ENCODE data around the gene SPDYE6.

SPDYE6 gene

DNA sequence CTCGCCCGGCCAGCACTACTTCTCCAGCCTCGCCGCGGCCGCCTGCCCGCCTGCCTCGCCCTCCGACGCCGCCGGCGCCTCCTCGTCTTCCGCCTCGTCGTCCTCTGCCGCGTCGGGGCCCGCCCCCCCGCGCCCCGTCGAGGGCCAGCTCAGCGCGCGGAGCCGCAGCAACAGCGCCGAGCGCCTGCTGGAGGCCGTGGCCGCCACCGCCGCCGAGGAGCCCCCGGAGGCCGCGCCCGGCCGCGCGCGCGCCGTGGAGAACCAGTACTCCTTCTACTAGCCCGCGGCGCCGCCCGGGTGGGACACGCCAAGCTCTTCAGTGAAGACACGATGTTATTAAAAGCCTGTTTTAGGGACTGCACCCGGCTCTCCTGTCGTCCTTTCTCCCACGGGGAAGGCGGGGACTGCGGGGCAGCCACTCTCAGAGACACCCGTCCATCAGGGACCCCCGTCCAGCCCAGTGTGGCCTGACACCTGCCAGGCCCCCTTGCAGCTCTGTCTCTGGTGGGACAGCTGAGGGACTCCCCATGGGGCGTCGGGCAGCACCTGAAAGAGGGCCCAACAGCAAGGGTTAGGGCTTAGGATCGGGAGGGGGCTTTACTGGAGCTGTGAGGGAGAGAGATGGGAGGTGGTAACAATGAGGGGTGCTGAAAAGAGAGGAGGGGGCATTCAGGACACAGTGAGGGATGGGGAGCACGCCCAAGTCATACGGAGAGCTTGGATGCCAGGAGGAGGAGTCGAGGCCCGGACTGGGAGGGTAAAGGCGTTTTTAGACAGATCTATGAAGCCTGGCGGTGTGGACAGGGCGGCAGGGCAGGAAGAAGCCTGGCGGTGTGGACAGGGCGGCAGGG lies 34.7 kb downstream of the SPDYE6 start:
- TF ChIP-seq REST (IDR thresholded peaks at IDR 0.05; ENCODE audit: insufficient read depth in 1 of 2, low read depth in 2 of 2, low read length in 2 of 2) (no peak), TAF1 (IDR thresholded peaks at IDR 0.05; ENCODE audit: borderline replicate concordance, insufficient read depth, low read length) (no peak), POLR2AphosphoS5 (IDR thresholded peaks at IDR 0.05; ENCODE audit: low read depth, low read length) (no peak), SIN3A (IDR thresholded peaks at IDR 0.05; ENCODE audit: borderline replicate concordance, insufficient read depth, low read length) (no peak), FOXP2 (optimal IDR thresholded peaks at IDR 0.05; ENCODE audit: borderline replicate concordance, extremely low read depth, extremely low read length, insufficient read depth) (no peak)

GRCh38 chr7:102320601-102321350 lies 35.5 kb downstream of the SPDYE6 start:
- TF ChIP-seq FOXP2 (optimal IDR thresholded peaks at IDR 0.05; ENCODE audit: borderline replicate concordance, extremely low read depth, extremely low read length, insufficient read depth) (no peak), REST (IDR thresholded peaks at IDR 0.05; ENCODE audit: insufficient read depth in 1 of 2, low read depth in 2 of 2, low read length in 2 of 2) (no peak), TAF1 (IDR thresholded peaks at IDR 0.05; ENCODE audit: borderline replicate concordance, insufficient read depth, low read length) (no peak), POLR2AphosphoS5 (IDR thresholded peaks at IDR 0.05; ENCODE audit: low read depth, low read length) (no peak), SIN3A (IDR thresholded peaks at IDR 0.05; ENCODE audit: borderline replicate concordance, insufficient read depth, low read length) (no peak)

DNA sequence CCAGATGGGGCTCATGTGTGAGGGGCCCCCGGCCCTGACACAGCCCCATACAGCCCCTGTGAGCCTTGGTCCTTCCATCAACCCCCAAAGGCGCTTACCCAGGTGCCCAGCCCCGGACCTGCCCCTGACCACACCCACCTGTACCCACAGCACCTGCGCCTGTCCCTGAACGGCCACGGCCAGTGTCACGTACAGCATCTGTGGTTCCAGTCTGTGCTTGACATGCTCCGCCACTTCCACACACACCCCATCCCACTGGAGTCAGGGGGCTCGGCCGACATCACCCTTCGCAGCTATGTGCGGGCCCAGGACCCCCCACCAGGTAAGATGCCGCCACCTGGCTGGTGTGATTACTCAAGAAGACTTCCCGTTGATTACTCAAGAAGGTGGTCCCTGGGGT lies 36.1 kb downstream of the SPDYE6 start:
- no peak for TF ChIP-seq REST (IDR thresholded peaks at IDR 0.05; ENCODE audit: insufficient read depth in 1 of 2, low read depth in 2 of 2, low read length in 2 of 2)
- no peak for TF ChIP-seq POLR2AphosphoS5 (IDR thresholded peaks at IDR 0.05; ENCODE audit: low read depth, low read length)
- TF ChIP-seq TAF1 (IDR thresholded peaks at IDR 0.05; ENCODE audit: borderline replicate concordance, insufficient read depth, low read length), result no peak
- TF ChIP-seq FOXP2 (optimal IDR thresholded peaks at IDR 0.05; ENCODE audit: borderline replicate concordance, extremely low read depth, extremely low read length, insufficient read depth), result no peak
- no peak for TF ChIP-seq SIN3A (IDR thresholded peaks at IDR 0.05; ENCODE audit: borderline replicate concordance, insufficient read depth, low read length)

DNA sequence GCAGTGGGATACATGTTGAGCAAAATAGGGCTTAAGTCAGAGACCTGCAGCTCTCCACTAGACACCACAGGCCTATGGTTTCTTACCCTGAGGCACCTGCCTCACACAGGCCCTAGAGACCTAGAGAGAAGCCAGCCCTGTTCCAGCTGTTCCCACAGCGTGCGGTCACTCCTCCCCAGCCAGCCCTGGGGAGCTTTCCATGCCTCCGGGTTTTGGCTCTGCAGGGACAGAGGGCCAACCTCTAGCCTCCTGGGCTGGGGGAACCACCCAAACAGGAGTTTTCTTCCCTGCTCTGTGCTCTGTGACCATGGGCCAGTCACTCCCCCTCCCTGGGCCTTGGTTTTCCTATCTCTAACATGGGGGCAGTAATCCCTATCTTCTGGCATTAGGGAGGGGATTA lies 36.6 kb downstream of the SPDYE6 start:
- no peak for TF ChIP-seq TAF1 (IDR thresholded peaks at IDR 0.05; ENCODE audit: borderline replicate concordance, insufficient read depth, low read length)

DNA sequence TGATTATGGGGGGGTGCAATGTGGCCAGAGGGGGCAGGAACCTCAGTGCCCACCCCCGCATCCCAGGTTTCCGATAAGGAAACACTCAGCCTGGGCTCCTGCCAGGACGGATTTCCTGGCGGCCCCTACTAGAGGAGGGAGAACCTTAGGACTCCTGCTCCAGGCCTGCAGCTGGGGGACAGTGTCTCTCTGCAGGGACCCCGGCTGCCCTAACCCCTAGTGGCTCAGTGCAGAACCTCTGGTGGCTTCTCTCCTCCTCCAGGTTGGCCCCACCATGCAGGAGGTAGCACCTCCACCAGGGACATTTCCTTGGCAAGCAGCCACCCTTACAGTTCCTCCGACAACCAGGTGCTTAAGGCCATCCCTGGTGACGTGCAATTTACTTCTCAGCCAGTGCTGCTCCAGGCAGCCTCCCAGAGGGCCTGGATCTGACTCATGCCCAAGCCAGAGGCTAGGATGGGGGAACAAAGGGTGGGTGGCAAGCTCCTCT lies 37.7 kb downstream of the SPDYE6 start:
- TF ChIP-seq POLR2AphosphoS5 (IDR thresholded peaks at IDR 0.05; ENCODE audit: low read depth, low read length) (no peak), FOXP2 (optimal IDR thresholded peaks at IDR 0.05; ENCODE audit: borderline replicate concordance, extremely low read depth, extremely low read length, insufficient read depth) (no peak)

Measured in PFSK-1 (cell line).